NCI-H526 treated with DMSO at 0.1 percent for 48 hours (cell line): Measurements from ENCODE around the gene SH3GLB1.
"Not testable (repeated sequence)": the region's sequence is repeated elsewhere in the genome, so short reads cannot be mapped to it uniquely, and the experiment has no call there.

Experiments
- DNase-seq: peaks from one replicate; lab custom pipeline; 2025; lab: John Stamatoyannopoulos, UW

The SH3GLB1 gene

GRCh38 chr1:86704458-86704971 lies at the start of gene SH3GLB1:
TSS of gene SH3GLB1 (plus strand) at chr1:86704576. CDS start at chr1:86704900, 324 bp downstream.
- DNase-seq, result peak; percentile 86

- not testable (repeated sequence) for DNase-seq
These were observed 46.0 kb upstream of the SH3GLB1 start for GRCh38 chr1:86658381-86658780.

- no peak for DNase-seq
These were observed 38.0 kb upstream of the SH3GLB1 start for GRCh38 chr1:86666368-86666767.

- DNase-seq, result peak; percentile 11
These were observed 16.8 kb upstream of the SH3GLB1 start for GRCh38 chr1:86687595-86687994.

- peak; percentile 83 for DNase-seq
These were observed 11.7 kb upstream of the SH3GLB1 start for GRCh38 chr1:86692641-86693040.

- no peak for DNase-seq
These were observed 9.0 kb upstream of the SH3GLB1 start for GRCh38 chr1:86695400-86695799.

GRCh38 chr1:86696522-86696921 lies 7.9 kb upstream of the SH3GLB1 start:
- no peak for DNase-seq

GRCh38 chr1:86699186-86699585 lies 5.2 kb upstream of the SH3GLB1 start:
- DNase-seq, result no peak

GRCh38 chr1:86701731-86702130 lies 2.6 kb upstream of the SH3GLB1 start:
- DNase-seq, result no peak

GRCh38 chr1:86702954-86703494 lies 1.4 kb upstream of the SH3GLB1 start:
- not testable (repeated sequence) for DNase-seq

- DNase-seq, result peak; percentile 82
These were observed 499 bp upstream of the SH3GLB1 start for GRCh38 chr1:86703696-86704457.

- no peak for DNase-seq
These were observed 742 bp downstream of the SH3GLB1 start for GRCh38 chr1:86704972-86705664.

GRCh38 chr1:86705665-86705985 lies 1.2 kb downstream of the SH3GLB1 start:
- no peak for DNase-seq

- DNase-seq, result no peak
These were observed 1.8 kb downstream of the SH3GLB1 start for GRCh38 chr1:86706018-86706635.

GRCh38 chr1:86708920-86709319 lies 4.5 kb downstream of the SH3GLB1 start:
- no peak for DNase-seq

GRCh38 chr1:86712088-86712860 lies 7.9 kb downstream of the SH3GLB1 start:
- no peak for DNase-seq

GRCh38 chr1:86713477-86713876 lies 9.1 kb downstream of the SH3GLB1 start:
- DNase-seq, result no peak

- DNase-seq, result no peak
These were observed 9.8 kb downstream of the SH3GLB1 start for GRCh38 chr1:86714159-86714558.

GRCh38 chr1:86714561-86715244 lies 10.3 kb downstream of the SH3GLB1 start:
- DNase-seq, result no peak

- no peak for DNase-seq
These were observed 14.4 kb downstream of the SH3GLB1 start for GRCh38 chr1:86718786-86719185.

GRCh38 chr1:86731416-86731815 lies 27.0 kb downstream of the SH3GLB1 start:
- DNase-seq, result no peak
